ENCODE measurements around the gene CLEC3B. TPM values are rescaled to one million over a fixed set of nuclear protein-coding genes. Genes with fewer than 3 reads are reported as not detected.

CLEC3B gene
- polyA plus RNA-seq, 2 of the 4 experiments (the other 2 are of a cell fraction): not detected

- ChIA-PET CTCF (interaction anchor here (0.6 to 2.6 kb wide), 2 partner anchors 11 to 470 kb away, joined by 3 to 12 read pairs; no protein-coding TSS in a partner anchor), POLR2A (no interaction called here)
- no peak overlapping the region for H3K4me3 ChIP-seq
- H3K9me3 ChIP-seq: no peaks in the 10 kb centered on the region
- ATAC-seq (no peak), DNase-seq (ENCODE audit: low read depth in 1 of 2, low spot score in 1 of 2) (no peak), FAIRE-seq (no peak)
- TF ChIP-seq EHMT2 (IDR thresholded peaks at IDR 0.05; ENCODE audit: low read depth) (no peak), MYC (IDR thresholded peaks at IDR 0.05; ENCODE audit: borderline replicate concordance, low read length) (no peak), TFCP2L1 (CRISPR knock-in tag; IDR thresholded peaks at IDR 0.05) (no peak), CBX8 (IDR thresholded peaks at IDR 0.05) (no peak), SMC3 (IDR thresholded peaks at IDR 0.05) (no peak), RARB (CRISPR knock-in tag; IDR thresholded peaks at IDR 0.05) (no peak), CBX2 (IDR thresholded peaks at IDR 0.05; ENCODE audit: borderline replicate concordance, low read depth) (no peak), MAZ (IDR thresholded peaks at IDR 0.05; ENCODE audit: borderline replicate concordance, low read depth, low read length) (no peak)
- H3K4me2 ChIP-seq: no peak overlapping the region
- no peak overlapping the region for H3K27ac ChIP-seq
- H3K4me1 ChIP-seq: no peaks in the 10 kb centered on the region
- WGBS (ENCODE audit: missing lambda C conversion rate): 80% methylated on average over 2 of the region's 5 CpGs
Observed at GRCh38 chr3:45029661-45030060, 3.6 kb downstream of the CLEC3B start.

GRCh38 chr3:45031531-45031930 lies 5.4 kb downstream of the CLEC3B start:
- CTCF ChIA-PET: interaction anchor here (1.0 to 3.4 kb wide), 4 partner anchors 38 to 479 kb away, joined by 4 to 14 read pairs (median 7); no protein-coding TSS in a partner anchor

GRCh38 chr3:45032113-45032512 lies 6.0 kb downstream of the CLEC3B start:
- no peaks in the 10 kb centered on the region for H3K4me1 ChIP-seq
- ATAC-seq (no peak), DNase-seq (ENCODE audit: low read depth in 1 of 2, low spot score in 1 of 2) (no peak), FAIRE-seq (no peak)
- 89% methylated on average over 2 of the region's 2 CpGs for WGBS (ENCODE audit: missing lambda C conversion rate)
- ChIA-PET POLR2A (no interaction called here), CTCF (interaction anchor here (0.6 to 3.4 kb wide), 3 partner anchors 467 to 1367 kb away, joined by 3 to 14 read pairs (median 7); no protein-coding TSS in a partner anchor)
- no peak overlapping the region for H3K27ac ChIP-seq
- no peak overlapping the region for H3K4me2 ChIP-seq
- no peak overlapping the region for H3K4me3 ChIP-seq
- H3K9me3 ChIP-seq: no peaks in the 10 kb centered on the region
- TF ChIP-seq MAFK (IDR thresholded peaks at IDR 0.05; ENCODE audit: partially characterized antibody) (no peak), MAX (IDR thresholded peaks at IDR 0.05) (no peak), EHMT2 (IDR thresholded peaks at IDR 0.05; ENCODE audit: low read depth) (no peak), EP300 (IDR thresholded peaks at IDR 0.05) (no peak), GATA3 (IDR thresholded peaks at IDR 0.05; ENCODE audit: borderline replicate concordance) (no peak), KDM1A (IDR thresholded peaks at IDR 0.05; ENCODE audit: low read depth) (no peak), ATOH8 (CRISPR knock-in tag; IDR thresholded peaks at IDR 0.05; ENCODE audit: low read depth) (no peak), RAD21 (conservative IDR thresholded peaks at IDR 0.05 in 1 of 2, IDR thresholded peaks at IDR 0.05 in 1 of 2) (no peak), ZNF302 (CRISPR knock-in tag; IDR thresholded peaks at IDR 0.05) (no peak), BCL3 (IDR thresholded peaks at IDR 0.05) (no peak), EHF (CRISPR knock-in tag; IDR thresholded peaks at IDR 0.05) (no peak), NFE2L2 (conservative IDR thresholded peaks at IDR 0.05; ENCODE audit: low read length) (no peak), RARB (CRISPR knock-in tag; IDR thresholded peaks at IDR 0.05) (no peak), PHF8 (IDR thresholded peaks at IDR 0.05; ENCODE audit: borderline replicate concordance, low read depth) (no peak), HOXB5 (CRISPR knock-in tag; IDR thresholded peaks at IDR 0.05) (no peak)

More at GRCh38 chr3:45031531-45031930, 5.4 kb downstream of the CLEC3B start:
- DNase-seq (ENCODE audit: low read depth in 1 of 2, low spot score in 1 of 2): no peak
- TF ChIP-seq JUN (IDR thresholded peaks at IDR 0.05) (no peak), HEYL (CRISPR knock-in tag; IDR thresholded peaks at IDR 0.05) (no peak), REST (IDR thresholded peaks at IDR 0.05) (no peak), NPAS2 (CRISPR knock-in tag; IDR thresholded peaks at IDR 0.05; ENCODE audit: borderline replicate concordance) (no peak), BHLHE40 (IDR thresholded peaks at IDR 0.05; ENCODE audit: low read depth, low read length) (no peak), TP53 (CRISPR knock-in tag; IDR thresholded peaks at IDR 0.05) (no peak), HOXB5 (CRISPR knock-in tag; IDR thresholded peaks at IDR 0.05) (no peak), FOSB (CRISPR knock-in tag; IDR thresholded peaks at IDR 0.05) (no peak), MAX (IDR thresholded peaks at IDR 0.05) (no peak)
- no peak for ATAC-seq
- Histone ChIP-seq H3K9me3 (no peaks in the 10 kb centered on the region), H3K4me1 (no peaks in the 10 kb centered on the region), H3K4me2 (no peak overlapping the region), H3K27ac (no peak overlapping the region), H3K4me3 (no peak overlapping the region)
- no peak for FAIRE-seq
- 73% methylated on average over 1 of the region's 3 CpGs for WGBS (ENCODE audit: missing lambda C conversion rate)
- POLR2A ChIA-PET: no interaction called here
